Measurements from ENCODE around the gene RXRA.

GRCh38 chr9:134455021-134455471 is 128.8 kb downstream of the RXRA start:
- TF ChIP-seq CTCF (IDR thresholded peaks at IDR 0.05; ENCODE audit: insufficient read depth, low read depth, low read length): no peak
- TF ChIP-seq EZH2 (IDR thresholded peaks at IDR 0.05; ENCODE audit: insufficient read depth, low read length): no peak

All from astrocyte (in vitro differentiated cells and primary cell).